OCI-LY3 (cell line): ENCODE results near the gene HDAC4.

ENCODE experiments used
- CTCF ChIP-seq: fragments of 200-600, 300-600 bp; sonication (generic); IDR thresholded peaks from 2 replicates; pipeline ENCODE4 v1.5.1; 2014; ENCODE audit warnings: antibody characterized with exemption, low read length, low read depth
- EZH2phosphoT487 ChIP-seq: fragments of 200-600 bp; shearing (Covaris generic); IDR thresholded peaks from 2 replicates; pipeline ENCODE4 v1.6.1; 2018; ENCODE audit warnings: antibody characterized with exemption, mixed run types, low read depth

- TF ChIP-seq CTCF (no peak), EZH2phosphoT487 (no peak)
Measured at GRCh38 chr2:239394346-239394945, 6.4 kb downstream of the HDAC4 start.
